K562 (cell line): Measurements from ENCODE around the gene ACTL7B.
"Not testable (repeated sequence)": the region's sequence is repeated elsewhere in the genome, so short reads cannot be mapped to it uniquely, and the experiment has no call there.

Source experiments
- CHD4 ChIP-seq: fragments of 200-600 bp; sonication (generic); IDR thresholded peaks from 3 replicates; pipeline ENCODE4 v1.6.1; 2012; ENCODE audit warnings: low read depth, mild to moderate bottlenecking, mixed read lengths, low read length, inconsistent platforms; ENCODE audit not compliant: insufficient read depth, insufficient replicate concordance, poor library complexity, severe bottlenecking
- CREM ChIP-seq: IDR thresholded peaks from 2 replicates; pipeline ENCODE4 v1.6.1; 2014; ENCODE audit warnings: antibody characterized with exemption, low read depth
- E2F4 ChIP-seq: sonication (generic); formaldehyde crosslinking; IDR thresholded peaks from 2 replicates; pipeline ENCODE4 v1.8.0; 2022; ENCODE audit warnings: mild to moderate bottlenecking, low read depth, missing genetic modification reagents
- EZH2 ChIP-seq: IDR thresholded peaks from 2 replicates; pipeline ENCODE4 v1.6.1; 2012; ENCODE audit warnings: low read depth, mild to moderate bottlenecking, inconsistent platforms, low read length, borderline replicate concordance
- MXI1 ChIP-seq: IDR thresholded peaks from 2 replicates; pipeline ENCODE4 v1.6.1; 2011; ENCODE audit warnings: low read depth, mild to moderate bottlenecking, improper control_type of control experiment, low read length
- NRF1 ChIP-seq, 2 experiments: fragments of 450-650 bp; IDR thresholded peaks in 1 of 2; conservative IDR thresholded peaks in 1 of 2; 2 replicates each; pipeline ENCODE4 v1.6.1; 2014; ENCODE audit warnings: mild to moderate bottlenecking in 2 of 2
- PHF21A ChIP-seq: fragments of 450-650 bp; IDR thresholded peaks from 2 replicates; pipeline ENCODE4 v1.6.1; 2017; ENCODE audit warnings: low read depth, borderline replicate concordance
- POLR2A ChIP-seq: fragments of 450-650 bp; conservative IDR thresholded peaks from 2 replicates; pipeline ENCODE4 v1.6.1; 2016
- PRDM10 ChIP-seq: fragments of 450-650 bp; IDR thresholded peaks from 2 replicates; pipeline ENCODE4 v1.6.1; 2018; ENCODE audit not compliant: partially characterized antibody
- RB1 ChIP-seq: fragments of 450-650 bp; IDR thresholded peaks from 2 replicates; pipeline ENCODE4 v1.6.1; 2017; ENCODE audit warnings: low read depth, mild to moderate bottlenecking
- SREBF2 ChIP-seq: sonication (generic); formaldehyde crosslinking; IDR thresholded peaks from 2 replicates; pipeline ENCODE4 v1.4.0; 2020; ENCODE audit warnings: mild to moderate bottlenecking, missing genetic modification reagents

GRCh38 chr9:108848296-108848695, 7.5 kb downstream of the ACTL7B start:
- TF ChIP-seq EZH2; RB1; CHD4; MXI1; PRDM10; PHF21A; SREBF2 (CRISPR knock-in tag); NRF1 (conservative IDR thresholded peaks at IDR 0.05 in 1 of 2, IDR thresholded peaks at IDR 0.05 in 1 of 2); POLR2A; E2F4 (CRISPR knock-in tag); CREM: not testable (repeated sequence)
